ENCODE results near the gene JOSD2. TPM values are rescaled to one million over a fixed set of nuclear protein-coding genes. Genes with fewer than 3 reads are reported as not detected.

Gene JOSD2, protein sequence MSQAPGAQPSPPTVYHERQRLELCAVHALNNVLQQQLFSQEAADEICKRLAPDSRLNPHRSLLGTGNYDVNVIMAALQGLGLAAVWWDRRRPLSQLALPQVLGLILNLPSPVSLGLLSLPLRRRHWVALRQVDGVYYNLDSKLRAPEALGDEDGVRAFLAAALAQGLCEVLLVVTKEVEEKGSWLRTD
- 20.5 TPM for total RNA-seq (ENCODE audit: insufficient read depth, low replicate concordance)

DNA sequence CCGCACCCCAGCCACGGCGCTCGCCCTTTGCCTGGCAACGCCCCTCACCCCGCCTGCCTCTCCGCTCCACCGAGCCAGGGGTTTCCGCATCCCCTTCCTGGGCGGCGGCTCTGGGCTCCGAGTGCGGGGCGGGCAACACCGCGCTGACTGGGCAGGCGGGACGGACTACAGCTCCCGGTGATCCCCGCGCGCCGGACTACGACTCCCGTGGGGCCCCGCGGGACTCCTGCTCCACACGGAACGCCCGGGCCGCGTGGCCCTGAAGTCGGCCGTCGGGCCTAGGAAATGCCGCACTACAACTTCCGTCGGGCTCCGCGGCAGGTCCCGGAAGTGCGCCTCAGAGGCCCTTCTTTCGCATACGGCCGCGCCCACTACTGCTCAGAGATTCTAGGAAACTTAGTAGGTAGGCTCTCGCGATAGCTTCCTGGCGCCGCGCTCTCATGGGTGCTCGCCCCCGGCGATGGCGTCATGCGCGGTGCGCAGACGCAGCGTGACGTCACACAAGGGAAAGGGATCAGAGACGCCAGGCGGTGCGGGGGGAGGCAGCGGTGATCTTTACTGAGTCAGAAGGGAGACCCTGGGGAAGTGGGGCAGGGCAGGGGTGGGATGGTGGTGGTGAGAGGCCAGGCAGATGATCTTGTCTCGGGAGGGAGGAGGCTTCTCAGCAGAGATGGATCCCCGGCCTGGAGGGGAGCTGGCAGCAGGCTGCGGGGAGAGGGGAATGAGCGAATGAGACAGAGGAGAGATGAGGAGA, at the start of gene JOSD2:
JOSD2 (minus strand) TSS at position 123 of the 754 bp plus-strand sequence. CDS start 760 bp downstream, outside the sequence.
- DNase-seq (ENCODE audit: low spot score): peak; percentile 100

DNA sequence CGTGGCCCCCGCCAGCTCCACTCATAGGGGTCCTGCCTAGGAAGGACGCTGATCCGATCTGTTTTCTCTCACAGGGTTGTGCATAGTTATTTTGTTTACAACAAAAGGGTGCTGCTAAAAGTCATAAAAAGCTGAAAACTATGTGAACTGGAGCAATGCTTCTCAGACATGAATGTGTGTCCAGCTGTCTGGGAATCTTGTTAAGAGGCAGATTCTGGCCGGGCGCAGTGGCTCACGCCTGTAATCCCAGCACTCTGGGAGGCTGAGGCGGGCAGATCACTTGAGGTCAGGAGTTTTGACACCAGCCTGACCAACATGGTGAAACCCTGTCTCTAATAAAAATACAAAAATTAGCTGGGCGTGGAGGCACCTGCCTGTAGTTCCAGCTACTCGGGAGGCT, 48.6 kb upstream of the JOSD2 start:
- no peak for DNase-seq (ENCODE audit: low spot score)

DNA sequence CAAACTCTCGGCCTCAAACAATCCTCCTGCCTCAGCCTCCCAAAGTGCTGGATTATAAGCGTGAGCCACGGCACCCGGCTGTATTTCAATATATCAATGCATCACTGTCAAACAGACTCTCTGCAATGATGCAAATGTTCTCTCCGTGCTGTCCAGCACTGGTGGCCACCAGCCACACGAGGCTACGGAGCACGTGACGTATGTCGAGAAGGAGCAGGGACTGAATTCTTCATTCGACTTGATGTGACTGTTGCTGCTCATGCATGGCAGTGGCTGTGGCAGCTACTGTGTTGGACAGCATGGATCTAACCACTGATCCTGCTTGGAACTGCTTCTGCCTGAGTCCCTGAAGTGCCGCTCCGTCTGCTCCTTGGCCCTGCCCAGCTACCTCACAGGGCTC, 47.5 kb upstream of the JOSD2 start:
- DNase-seq (ENCODE audit: low spot score): no peak

DNA sequence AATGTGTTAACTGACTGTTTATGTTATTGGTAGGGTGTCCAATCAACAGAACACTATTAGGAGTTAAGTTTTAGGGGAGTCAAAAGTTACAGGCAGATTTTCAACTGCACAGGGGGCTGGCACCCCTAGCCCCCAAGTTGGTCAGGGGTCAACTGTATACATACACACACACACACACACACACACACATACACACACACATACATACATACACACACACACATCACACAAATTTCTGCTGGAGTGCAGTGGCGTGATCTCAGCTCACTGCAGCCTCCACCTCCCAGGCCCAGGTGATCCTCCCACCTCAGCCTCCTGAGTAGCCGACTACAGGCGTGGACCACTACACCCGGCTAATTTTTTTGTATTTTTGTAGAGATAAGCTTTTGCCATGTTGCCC, 47.0 kb upstream of the JOSD2 start:
- DNase-seq (ENCODE audit: low spot score): no peak

DNA sequence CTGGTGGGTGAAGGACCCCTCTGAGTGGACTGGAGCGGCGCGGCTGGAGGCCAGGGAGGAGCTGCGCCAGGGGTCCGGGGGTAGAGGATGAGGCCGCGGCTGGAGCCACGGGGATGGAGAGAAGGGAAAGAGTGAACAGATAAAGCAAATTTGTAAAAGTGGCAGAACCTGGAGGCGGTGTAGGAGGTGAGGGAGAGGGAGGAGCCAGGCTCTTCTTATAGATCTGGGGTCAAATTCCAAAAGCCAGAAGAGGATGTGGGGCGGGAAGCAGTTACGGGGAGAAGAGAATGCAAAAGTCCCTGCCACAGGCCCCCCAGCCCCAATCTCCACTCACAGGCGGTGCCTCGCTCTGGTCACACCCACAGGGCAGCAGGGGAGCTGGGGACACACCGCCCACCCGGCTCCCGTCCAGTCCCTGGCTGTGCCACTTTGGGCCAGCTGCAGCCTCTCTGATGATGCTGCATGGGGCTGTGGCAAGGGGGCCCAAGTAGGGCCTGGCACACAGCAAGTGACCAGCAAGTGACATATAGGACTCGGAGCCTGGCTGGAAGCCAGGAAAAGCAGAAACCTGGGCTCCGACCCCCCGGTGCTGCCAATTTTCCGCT, 46.1 kb upstream of the JOSD2 start:
- no peak for DNase-seq (ENCODE audit: low spot score)

DNA sequence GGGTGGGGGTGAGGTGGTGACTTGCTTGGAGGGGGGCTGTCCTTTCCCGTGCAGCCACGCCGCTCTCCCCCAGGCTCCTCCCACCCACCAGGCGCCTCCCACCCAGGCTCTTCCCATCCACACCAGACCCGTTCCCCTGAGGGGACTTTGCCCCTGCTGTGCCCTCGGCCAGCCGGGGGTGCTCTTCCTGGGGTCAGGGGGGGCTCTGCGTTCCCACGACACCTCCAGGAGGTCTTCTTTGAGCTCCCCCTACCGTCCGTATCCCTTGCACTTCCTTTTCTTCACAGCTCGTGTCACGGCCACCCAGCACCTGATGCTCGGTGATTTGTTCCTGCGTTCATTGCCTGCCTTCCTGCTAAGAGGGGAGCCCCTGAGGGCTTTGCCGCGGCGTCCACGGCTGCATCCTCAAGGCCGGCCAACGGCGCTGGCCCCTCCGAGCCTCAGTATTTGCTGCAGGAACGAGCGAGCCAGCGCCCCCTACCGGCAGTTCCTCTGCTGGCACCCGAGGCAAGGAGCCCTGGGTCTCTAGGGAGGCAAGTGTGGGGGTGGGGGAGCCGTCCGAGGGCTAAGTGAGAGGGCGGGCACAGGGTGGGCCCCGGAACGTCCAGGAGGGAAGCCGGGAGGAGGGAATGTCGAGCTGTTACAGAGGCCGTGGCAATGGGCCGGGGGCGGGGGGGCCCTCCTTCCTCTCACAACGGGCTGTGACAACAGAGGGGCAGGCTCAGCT, 45.5 kb upstream of the JOSD2 start:
- DNase-seq (ENCODE audit: low spot score): peak; percentile 74

DNA sequence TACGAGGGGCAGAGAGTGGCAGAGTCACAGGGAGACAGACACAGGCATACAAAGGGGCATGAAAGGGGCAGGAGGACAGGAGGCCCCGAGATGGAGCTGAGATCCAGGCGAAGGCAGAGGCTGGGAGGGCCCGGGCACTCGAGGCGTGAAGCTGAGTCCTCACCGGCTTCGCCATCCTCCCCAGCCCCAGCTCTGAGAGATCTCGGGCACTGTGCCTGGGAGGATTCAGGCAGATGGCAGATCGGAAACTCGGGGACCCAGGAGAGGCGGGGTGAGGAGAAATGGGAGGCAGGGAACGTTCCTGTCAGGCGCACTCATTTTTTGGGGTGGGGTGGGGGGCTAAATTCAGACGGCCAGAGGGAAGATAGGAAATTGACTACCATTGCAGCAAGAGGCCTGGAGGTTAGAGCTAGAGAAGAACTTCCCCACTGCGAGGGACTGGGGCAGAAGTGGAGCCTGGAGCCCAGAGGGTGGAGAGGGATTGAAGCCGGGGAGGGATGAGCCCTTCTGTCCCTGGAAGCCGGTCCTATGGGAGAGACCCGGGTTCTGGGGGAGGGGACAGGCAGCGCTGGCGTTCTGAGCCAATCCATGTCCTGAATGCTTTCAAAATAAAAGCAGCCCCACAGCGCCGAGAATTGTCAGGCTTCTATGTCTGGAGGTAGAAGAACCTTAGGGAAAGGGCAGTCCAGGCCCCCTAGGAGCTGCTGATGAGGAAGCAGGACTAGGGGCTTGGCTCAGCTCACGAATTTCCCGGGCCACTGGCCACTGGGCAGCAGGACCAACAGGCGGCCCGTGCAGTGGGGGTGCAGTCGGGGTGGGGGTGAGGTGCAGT, 44.7 kb upstream of the JOSD2 start:
- peak; percentile 26 for DNase-seq (ENCODE audit: low spot score)

DNA sequence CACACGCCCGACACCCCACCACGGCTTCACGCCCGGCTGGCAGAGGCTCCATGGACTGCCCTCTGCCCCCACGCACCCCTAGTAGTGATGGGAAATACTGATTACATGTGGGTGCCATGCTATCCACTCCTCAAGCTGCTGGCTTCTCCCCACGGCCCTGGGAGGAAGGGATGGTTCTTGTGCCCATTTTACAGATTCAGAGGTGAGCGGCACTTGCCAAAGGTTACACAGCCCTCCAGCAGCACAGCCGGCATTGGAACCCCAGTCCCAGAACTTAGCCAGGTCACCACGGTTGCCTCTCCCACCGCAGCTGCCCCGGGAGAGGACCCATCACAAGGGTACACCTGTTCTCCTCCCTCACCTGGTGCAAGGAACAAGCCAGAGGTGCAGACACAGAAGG, 44.0 kb upstream of the JOSD2 start:
- no peak for DNase-seq (ENCODE audit: low spot score)

DNA sequence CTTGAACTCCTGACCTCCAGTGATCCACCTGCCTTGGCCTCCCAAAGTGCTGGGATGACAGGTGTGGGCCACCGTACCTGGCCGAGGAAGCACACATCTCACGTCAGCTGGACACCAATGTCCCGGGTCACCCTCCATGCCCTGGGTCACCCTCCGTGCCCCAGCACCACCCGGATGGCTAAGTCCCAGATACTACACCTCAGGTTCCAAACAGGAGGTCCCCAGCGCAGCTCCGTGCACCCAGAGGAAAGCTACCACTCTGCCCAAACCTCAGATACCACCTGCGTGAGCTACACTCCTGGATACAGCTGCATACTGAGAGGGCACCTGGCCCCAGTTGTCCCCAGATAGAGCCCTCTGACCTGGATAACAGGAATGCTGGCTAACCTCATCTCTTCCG, 43.2 kb upstream of the JOSD2 start:
- DNase-seq (ENCODE audit: low spot score): no peak

DNA sequence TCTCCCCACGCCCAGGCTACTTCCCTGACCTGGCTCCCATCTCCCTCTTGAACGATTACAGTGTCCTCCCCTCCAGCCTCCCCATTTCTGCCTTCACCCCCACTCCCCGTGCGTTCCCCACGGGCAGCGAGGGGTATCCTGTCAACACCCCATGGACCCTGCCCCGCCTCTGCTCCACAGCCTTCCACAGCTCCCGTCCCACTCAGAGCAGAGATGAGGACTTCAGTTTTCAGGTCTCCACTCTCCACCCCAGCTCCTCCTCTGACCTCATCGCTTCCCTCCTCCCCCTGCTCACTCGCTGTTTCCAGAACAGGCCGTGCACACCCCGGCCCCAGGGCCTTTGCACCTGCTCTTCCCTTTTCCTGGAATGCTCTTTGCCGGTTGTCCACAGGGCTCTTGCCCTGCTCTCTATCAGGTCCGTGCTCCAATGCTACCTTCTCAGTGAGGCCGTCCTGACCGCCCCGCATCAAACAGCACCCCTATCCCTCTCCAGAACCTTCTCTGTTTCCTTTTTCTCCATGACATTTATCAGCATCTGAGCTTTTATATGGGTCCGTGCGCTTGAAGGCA, 42.2 kb upstream of the JOSD2 start:
- no peak for DNase-seq (ENCODE audit: low spot score)

DNA sequence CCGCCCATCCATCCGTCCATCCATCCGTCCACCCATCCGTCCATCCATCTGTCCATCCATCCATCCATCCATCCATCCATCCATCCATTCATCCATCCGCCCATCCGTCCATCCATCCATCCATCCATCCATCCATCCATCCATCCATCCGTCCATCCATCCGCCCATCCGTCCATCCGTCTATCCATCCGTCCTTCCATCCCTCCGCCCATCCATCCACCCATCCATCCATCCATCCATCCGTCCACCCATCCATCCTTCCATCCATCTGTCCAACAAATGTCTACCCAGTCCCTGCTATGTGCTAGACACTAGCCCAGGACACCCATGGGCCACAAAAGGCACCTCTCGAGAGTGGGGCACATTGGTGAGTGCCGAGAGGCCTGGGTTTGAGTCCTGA, 41.5 kb upstream of the JOSD2 start:
- no peak for DNase-seq (ENCODE audit: low spot score)

DNA sequence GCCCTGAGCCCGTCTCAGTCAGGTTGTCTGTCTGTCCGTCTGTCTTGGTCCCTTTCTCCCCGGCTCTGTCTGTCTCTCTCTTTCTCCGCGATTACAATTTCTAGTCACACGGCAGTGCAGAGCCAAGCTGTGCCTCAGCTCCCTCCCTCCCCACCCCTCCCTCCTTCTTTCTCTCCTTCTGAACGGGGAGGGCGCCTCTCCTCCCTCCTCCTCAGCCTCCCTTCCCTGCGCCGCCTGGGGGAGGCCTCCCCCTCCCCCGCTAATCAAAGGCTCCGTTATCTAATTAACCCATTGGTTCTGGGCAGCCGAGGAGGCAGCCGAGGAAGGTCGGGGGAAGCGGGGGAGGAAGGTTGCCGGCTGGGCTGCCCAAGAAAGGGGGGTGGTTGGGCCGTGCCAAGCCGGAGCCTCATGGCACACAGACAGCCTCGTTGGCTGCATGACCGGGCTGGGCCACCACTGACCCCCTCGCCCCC, 40.8 kb upstream of the JOSD2 start:
- DNase-seq (ENCODE audit: low spot score): peak; percentile 40

DNA sequence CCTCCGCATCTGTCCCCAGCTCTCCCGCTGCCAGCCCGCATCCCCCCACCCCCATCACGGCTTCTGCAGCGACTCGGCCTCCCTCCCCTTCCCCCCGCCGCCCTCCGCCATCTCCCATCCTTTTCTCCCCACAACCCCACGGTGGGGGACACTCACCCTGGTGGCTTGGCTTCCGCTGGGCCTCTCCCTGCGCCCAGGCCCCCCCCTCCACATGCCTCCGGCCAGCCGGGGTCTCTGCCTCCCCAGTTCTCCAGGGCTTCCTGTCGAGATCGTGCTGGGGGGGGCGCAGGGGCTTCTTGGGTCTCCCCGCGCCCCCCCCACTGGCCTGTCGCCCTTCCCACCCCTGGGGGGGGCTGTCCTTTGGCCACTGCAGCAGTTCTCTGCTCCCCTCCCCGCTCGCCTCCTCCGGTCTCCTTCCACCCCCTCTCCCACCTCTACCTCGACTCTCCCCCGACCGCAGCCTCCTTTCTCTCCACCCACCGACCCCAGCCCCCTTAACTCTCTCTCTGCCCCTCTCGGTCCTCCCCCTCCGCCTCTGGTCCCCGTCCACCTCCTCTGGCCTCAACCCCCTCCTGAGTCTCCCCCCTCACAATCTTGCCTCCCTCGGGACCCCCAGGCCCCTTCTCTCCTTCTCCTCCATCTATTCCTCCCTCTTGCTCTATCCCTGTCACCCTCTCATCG, 40.2 kb upstream of the JOSD2 start:
- DNase-seq (ENCODE audit: low spot score): no peak

DNA sequence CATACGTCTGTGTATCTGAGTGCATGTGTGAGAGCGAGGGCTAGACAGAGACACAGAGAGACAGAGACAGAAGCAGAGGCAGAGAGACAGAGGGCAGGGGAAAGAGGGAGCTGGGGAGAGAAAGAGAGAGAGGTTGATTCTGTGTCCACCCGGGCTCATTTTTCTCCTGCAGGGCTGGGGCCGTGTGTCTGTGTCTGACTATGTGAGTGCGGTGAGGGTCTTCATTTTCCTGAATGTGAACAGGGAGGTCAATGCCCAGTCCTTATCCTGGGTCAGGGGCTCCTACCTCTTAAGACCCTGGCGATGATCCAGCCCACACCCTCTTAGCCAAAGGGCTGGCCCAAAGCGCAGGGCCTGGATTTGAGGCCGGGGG, 39.6 kb upstream of the JOSD2 start:
- DNase-seq (ENCODE audit: low spot score): no peak

DNA sequence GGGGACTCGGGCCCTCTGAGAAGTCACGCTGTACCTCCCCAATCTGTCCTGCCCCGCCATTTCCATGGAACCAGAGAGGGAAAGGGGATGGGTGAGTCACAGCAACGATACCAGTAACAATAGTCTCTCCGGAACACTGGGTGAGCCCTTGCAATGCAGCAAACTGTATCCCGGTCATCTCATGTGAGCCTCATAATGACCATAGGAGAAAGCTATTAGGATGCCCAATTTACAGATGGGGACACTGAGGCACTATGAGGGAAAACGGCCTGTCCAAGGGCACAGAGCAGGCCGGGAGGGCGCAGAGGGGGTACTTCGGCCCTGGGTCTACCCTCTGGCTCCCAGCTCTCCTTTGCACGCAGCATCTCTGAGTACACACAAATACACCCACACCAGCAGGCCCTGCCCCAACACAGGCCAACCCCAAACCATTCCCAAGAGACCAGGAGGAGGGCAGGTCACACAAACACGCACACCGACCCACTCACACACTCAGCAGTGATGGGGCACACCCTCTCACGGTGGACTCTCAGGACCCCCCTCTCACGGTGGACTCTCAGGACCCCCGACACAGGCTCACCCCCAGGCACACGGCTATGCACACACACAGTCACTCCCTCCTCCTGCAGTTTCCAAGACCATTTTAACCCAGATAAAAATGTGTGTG, 39.1 kb upstream of the JOSD2 start:
- no peak for DNase-seq (ENCODE audit: low spot score)

DNA sequence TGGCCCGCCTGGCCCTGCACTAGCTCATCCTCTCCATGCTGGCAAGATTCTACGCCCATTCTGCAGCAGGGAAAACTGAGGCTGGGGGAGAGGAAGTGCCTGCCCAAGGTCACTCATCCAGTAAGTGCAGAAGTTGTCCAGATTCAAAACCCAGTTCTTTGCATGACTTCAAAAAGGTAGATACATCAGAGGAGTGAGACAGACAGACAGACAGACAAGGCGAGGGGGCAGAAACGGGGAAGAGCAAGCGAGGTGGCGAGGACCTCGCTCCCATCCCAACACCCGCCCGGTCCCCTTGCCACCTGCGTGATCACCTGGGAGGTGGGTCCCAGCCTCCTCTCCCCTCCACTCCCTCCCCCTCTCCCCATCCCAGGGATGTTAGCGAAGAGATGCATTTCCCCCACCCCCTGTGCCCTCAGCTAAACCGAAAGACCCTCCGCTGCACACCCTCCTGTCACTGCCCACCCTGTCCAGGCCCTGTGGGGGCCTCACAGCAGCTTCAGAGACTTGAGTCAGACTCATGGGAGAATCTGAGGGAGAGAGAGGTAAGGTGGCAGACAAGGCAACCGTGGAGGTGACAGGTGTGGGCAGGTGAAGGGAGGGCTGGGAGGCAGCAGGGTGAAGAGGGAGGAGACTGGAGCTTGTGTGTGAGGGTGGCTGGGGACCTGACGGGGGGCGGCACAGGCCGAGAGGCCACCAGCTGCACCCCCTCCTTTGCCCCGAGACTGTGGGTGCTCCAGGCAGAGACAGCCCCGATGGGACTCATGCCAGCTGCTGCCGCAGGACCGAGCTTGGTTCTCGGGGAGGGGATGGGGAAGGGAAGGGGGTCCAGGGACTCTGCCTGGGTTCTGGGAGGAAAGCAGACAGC, 38.3 kb upstream of the JOSD2 start:
- DNase-seq (ENCODE audit: low spot score): no peak

DNA sequence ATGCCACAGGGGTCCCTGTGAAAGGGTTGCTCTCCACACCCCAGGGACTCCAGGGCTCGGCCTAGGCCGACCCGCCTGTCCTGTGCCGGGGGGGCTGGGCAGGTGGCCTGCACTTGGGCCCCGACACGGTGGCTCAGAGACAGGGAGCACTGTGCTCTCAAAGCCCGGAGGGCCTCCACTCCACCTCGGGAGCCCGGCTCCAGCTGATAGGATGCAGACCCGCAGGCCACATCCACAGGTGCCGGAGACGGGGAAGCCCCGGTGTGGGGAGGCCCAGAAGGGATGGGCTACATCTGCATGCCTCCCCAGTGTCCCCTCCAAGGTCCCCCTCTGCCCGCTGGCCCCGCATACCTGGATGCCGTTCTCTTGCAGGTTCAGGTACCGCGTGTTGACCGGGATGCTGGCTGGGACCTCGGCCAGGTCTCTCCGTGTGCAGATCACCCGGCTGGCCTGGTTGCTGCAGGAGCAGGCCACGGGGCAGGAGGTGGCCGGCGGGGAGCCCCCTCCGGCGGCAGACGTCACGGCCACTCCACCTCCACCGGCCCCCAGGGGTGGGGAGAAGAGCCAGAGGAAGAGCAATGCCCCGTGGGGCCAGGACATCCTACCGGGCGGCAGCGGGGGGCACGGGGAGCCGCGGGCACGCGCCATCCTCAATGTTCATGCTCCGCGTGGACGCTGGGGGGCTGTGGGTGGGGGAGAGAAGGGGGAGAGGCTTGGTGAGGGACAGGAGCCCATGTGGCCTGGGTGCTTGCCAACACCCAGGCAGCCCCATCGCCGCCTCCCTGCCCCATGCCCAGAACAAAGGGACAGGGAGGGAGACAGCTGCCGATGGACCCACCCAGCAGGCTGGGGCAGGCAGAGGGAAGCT, 37.4 kb upstream of the JOSD2 start:
- no peak for DNase-seq (ENCODE audit: low spot score)
